CD8-positive, alpha-beta memory T cell (primary cell): ENCODE measurements around the gene CCDC178. TPM values are rescaled to one million over a fixed set of nuclear protein-coding genes. Genes with fewer than 3 reads are reported as not detected.

Experiments
- CTCF ChIA-PET: fragments of 350-600 bp; sonication (Branson Sonifier 250); formaldehyde crosslinking; loops from one replicate; lab custom pipeline; 2021; ENCODE audit warnings: antibody characterized with exemption; lab: Charles Lee
- POLR2A ChIA-PET: fragments of 350-600 bp; sonication (Branson Sonifier 250); formaldehyde crosslinking; loops from one replicate; lab custom pipeline; 2021; ENCODE audit warnings: antibody characterized with exemption; lab: Charles Lee
- DNase-seq, 5 donors: peaks; one replicate each; pipeline versions ENCODE4 v3.0.0 to v3.0.0-alpha.2; 2020 to 2022; ENCODE audit warnings: mixed read lengths in 1 of 5
- H3K27ac ChIP-seq: one replicate; pipeline ENCODE4 v1.7.0; 2013; ENCODE audit warnings: low read depth, mild to moderate bottlenecking, low read length, moderate library complexity
- H3K27me3 ChIP-seq: 2 replicates; pipeline ENCODE4 v1.7.0; 2013; ENCODE audit warnings: low read length, mild to moderate bottlenecking; ENCODE audit not compliant: insufficient read depth, poor library complexity, severe bottlenecking
- H3K36me3 ChIP-seq: 2 replicates; pipeline ENCODE4 v1.7.0; 2013; ENCODE audit warnings: mild to moderate bottlenecking, low read length, moderate library complexity; ENCODE audit not compliant: insufficient read depth
- H3K4me1 ChIP-seq: 2 replicates; pipeline ENCODE4 v1.7.0; 2013; ENCODE audit warnings: mild to moderate bottlenecking, low read length, moderate library complexity; ENCODE audit not compliant: insufficient read depth
- H3K4me3 ChIP-seq: 2 replicates; pipeline ENCODE4 v1.7.0; 2013; ENCODE audit warnings: mild to moderate bottlenecking, low read length
- H3K9me3 ChIP-seq: 2 replicates; pipeline ENCODE4 v1.7.0; 2013; ENCODE audit warnings: mild to moderate bottlenecking, low read length
- H3K27ac Mint-ChIP-seq, 8 donors: one replicate each; pipeline ENCODE4 v1.8.0; 2020 to 2021; ENCODE audit warnings: mixed read lengths in 8 of 8, mild to moderate bottlenecking in 6 of 8, inconsistent platforms in 3 of 8, moderate library complexity in 3 of 8
- H3K27me3 Mint-ChIP-seq, 2 donors: one replicate each; pipeline ENCODE4 v1.8.0; 2020 to 2021; ENCODE audit warnings: mixed read lengths in 2 of 2, mild to moderate bottlenecking in 1 of 2, moderate library complexity in 1 of 2
- H3K36me3 Mint-ChIP-seq, 3 donors: one replicate each; pipeline ENCODE4 v1.8.0; 2020 to 2021; ENCODE audit warnings: mixed read lengths in 3 of 3, inconsistent platforms in 1 of 3, mild to moderate bottlenecking in 1 of 3
- H3K4me1 Mint-ChIP-seq, 3 donors: one replicate each; pipeline ENCODE4 v1.8.0; 2020 to 2021; ENCODE audit warnings: mixed read lengths in 3 of 3, inconsistent platforms in 1 of 3, mild to moderate bottlenecking in 1 of 3
- H3K4me3 Mint-ChIP-seq, 7 donors: one replicate each; pipeline ENCODE4 v1.8.0; 2020 to 2021; ENCODE audit warnings: mixed read lengths in 7 of 7, mild to moderate bottlenecking in 6 of 7, moderate library complexity in 4 of 7, inconsistent platforms in 2 of 7
- H3K9me3 Mint-ChIP-seq, 5 donors: one replicate each; pipeline ENCODE4 v1.8.0; 2020 to 2022; ENCODE audit warnings: mixed read lengths in 5 of 5, mild to moderate bottlenecking in 3 of 5, moderate library complexity in 2 of 5, inconsistent platforms in 1 of 5
- polyA plus RNA-seq: library from polyadenylated mRNA; unstranded; fragments of 300-500 nt; fragmentation: Illumina TruSeq; gene quantifications from one replicate; pipeline ENCODE4 v1.2.3, GENCODE V29; 2021
- total RNA-seq, 2 experiments: library from RNA; stranded (reverse); gene quantifications; one replicate each; pipeline ENCODE4 v1.2.3, GENCODE V29; 2021

The CCDC178 gene
- total and polyA plus RNA-seq, 3 experiments from 2014 or later = not detected

DNA sequence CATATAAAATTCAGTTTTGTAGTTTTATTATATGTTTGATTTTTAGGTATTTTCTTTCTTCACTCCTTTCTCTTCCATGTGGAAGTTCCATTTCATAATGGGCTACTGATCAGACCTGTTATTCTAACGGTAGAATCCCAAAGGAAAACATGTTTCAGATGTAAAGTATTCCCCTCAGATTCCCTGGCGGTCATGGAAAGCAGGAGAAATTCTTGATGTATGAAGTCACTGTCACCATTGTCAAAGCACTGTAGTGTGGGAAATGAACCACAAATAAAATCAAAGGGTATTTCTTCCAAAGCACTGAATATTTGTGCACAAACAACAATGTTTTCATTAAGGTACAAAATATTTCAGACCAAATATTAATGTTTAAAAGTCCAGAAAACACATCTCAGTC is 430.4 kb downstream of the CCDC178 start:
- peaks cover 0 to 1% of the 10 kb centered on the region in 2 donors for H3K27me3 Mint-ChIP-seq
- Histone ChIP-seq H3K4me3 (no peak overlapping the region), H3K36me3 (no peaks in the 10 kb centered on the region), H3K27ac (no peak overlapping the region), H3K9me3 (no peaks in the 10 kb centered on the region), H3K4me1 (no peaks in the 10 kb centered on the region), H3K27me3 (no peaks in the 10 kb centered on the region)
- peaks cover 0 to 21% (median 10%) of the 10 kb centered on the region in 5 donors for H3K9me3 Mint-ChIP-seq
- no peak overlapping the region for H3K27ac Mint-ChIP-seq
- H3K4me3 Mint-ChIP-seq = no peak overlapping the region
- CTCF ChIA-PET = no interaction called here
- no peaks in the 10 kb centered on the region for H3K36me3 Mint-ChIP-seq
- no peaks in the 10 kb centered on the region for H3K4me1 Mint-ChIP-seq
- POLR2A ChIA-PET = no interaction called here
- no peak for DNase-seq

DNA sequence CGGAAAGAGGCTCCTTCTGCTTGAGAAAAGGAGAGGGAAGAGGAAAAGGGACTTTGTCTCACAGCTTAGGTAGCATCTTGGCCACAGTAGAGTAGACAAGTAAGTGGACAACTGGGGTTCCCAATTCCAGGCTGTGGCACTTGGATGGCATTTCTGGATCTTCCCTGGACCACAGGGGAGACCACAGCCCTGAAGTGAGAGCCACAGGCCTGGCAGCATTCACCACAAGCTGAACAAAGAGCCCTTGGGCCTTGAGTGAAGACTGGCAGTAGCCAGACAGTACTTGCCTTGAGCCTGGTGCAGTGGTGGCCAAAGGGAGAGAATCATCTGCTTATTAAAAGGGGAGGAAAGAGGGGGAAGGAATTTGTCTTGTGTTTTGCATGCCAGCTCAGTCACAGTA is 441.6 kb downstream of the CCDC178 start:
- CTCF ChIA-PET = no interaction called here
- Histone ChIP-seq H3K27ac (no peak overlapping the region), H3K36me3 (no peaks in the 10 kb centered on the region), H3K27me3 (no peaks in the 10 kb centered on the region), H3K4me1 (no peaks in the 10 kb centered on the region), H3K4me3 (no peak overlapping the region), H3K9me3 (no peaks in the 10 kb centered on the region)
- Mint-ChIP-seq H3K4me3 (no peak overlapping the region), H3K36me3 (no peaks in the 10 kb centered on the region), H3K27me3 (no peaks in the 10 kb centered on the region), H3K9me3 (peaks cover 8 to 27% (median 13%) of the 10 kb centered on the region in 5 donors), H3K27ac (no peak overlapping the region), H3K4me1 (no peaks in the 10 kb centered on the region)
- POLR2A ChIA-PET = no interaction called here
- DNase-seq = no peak

- H3K4me1 Mint-ChIP-seq = no peaks in the 10 kb centered on the region
- POLR2A ChIA-PET = no interaction called here
Observed at GRCh38 chr18:32998285-32998684, 442.2 kb downstream of the CCDC178 start.

DNA sequence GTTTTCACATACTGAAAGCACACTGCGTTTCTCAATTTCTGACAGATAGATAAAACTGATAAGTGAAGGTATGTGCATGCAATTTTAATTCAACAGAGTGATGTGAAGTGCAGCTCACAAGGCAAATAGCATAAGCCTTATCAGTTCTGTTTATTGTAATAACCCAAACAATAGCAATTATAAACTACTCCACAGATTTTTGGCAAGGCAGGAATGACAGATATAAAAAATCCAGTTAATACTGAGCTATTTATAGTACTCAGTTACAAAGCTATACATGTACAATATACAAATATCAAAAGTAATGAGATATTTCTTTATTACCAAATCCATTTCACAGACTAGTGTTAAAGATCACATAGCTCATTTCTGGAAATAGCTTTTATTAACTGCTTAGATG is 456.8 kb downstream of the CCDC178 start:
- Histone ChIP-seq H3K27ac (no peak overlapping the region), H3K4me1 (no peaks in the 10 kb centered on the region), H3K36me3 (no peaks in the 10 kb centered on the region), H3K9me3 (no peaks in the 10 kb centered on the region), H3K27me3 (no peaks in the 10 kb centered on the region), H3K4me3 (no peak overlapping the region)
- Mint-ChIP-seq H3K4me3 (no peak overlapping the region), H3K4me1 (no peaks in the 10 kb centered on the region), H3K27me3 (no peaks in the 10 kb centered on the region), H3K27ac (no peak overlapping the region), H3K9me3 (peaks cover 0 to 7% (median 3%) of the 10 kb centered on the region in 5 donors), H3K36me3 (no peaks in the 10 kb centered on the region)
- ChIA-PET POLR2A (no interaction called here), CTCF (no interaction called here)
- no peak for DNase-seq

More at GRCh38 chr18:32998285-32998684, 442.2 kb downstream of the CCDC178 start:
- CTCF ChIA-PET = no interaction called here
- H3K27ac ChIP-seq = no peak overlapping the region
- H3K36me3 ChIP-seq = no peaks in the 10 kb centered on the region
- H3K27me3 ChIP-seq = no peaks in the 10 kb centered on the region
- Mint-ChIP-seq H3K27ac (no peak overlapping the region), H3K9me3 (peaks cover 10 to 25% (median 12%) of the 10 kb centered on the region in 5 donors), H3K27me3 (no peaks in the 10 kb centered on the region), H3K36me3 (no peaks in the 10 kb centered on the region), H3K4me3 (no peak overlapping the region)
- H3K9me3 ChIP-seq = no peaks in the 10 kb centered on the region
- no peaks in the 10 kb centered on the region for H3K4me1 ChIP-seq
- no peak overlapping the region for H3K4me3 ChIP-seq
- DNase-seq = no peak

DNA sequence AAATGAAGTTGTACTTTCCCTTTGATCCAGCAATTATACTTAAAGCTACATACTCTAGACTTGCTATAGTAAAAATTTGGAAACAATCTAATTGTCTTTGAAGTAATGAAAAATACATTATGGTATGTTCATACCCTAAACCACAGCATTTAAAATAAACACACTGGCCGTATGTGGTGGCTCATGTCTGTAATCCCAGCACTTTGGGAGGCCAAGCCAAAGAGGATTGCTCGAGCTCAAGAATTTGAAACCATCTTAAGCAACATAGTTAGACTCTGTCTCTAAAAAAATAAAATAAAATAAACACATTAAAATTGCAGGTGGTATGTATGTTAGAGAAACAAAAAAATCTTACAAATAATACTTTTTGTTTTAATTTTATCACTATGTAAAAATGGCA is 459.6 kb downstream of the CCDC178 start:
- no peak overlapping the region for H3K27ac Mint-ChIP-seq

DNA sequence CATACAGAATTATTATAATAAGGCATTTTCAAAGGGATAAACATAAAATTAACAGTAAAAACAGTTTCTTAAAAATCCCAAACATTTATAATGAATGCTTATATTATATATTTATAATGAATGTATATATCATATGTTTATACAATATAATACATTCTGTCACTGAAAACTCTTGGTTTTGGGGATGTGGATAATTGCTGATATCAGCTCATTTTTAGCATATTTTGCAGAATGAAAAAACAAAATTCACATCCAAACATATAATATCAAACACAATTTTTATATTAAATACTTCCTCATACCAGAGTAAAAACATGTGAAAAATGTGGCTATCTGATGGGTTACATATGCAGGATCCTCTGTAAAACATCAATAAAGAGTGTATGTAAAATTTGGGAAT is 465.0 kb downstream of the CCDC178 start:
- Mint-ChIP-seq H3K4me1 (no peaks in the 10 kb centered on the region), H3K27me3 (no peaks in the 10 kb centered on the region), H3K4me3 (no peak overlapping the region), H3K36me3 (no peaks in the 10 kb centered on the region), H3K9me3 (peaks cover 4 to 11% (median 6%) of the 10 kb centered on the region in 5 donors), H3K27ac (no peak overlapping the region)
- Histone ChIP-seq H3K27me3 (no peaks in the 10 kb centered on the region), H3K9me3 (no peaks in the 10 kb centered on the region), H3K4me1 (no peaks in the 10 kb centered on the region), H3K4me3 (no peak overlapping the region), H3K36me3 (no peaks in the 10 kb centered on the region), H3K27ac (no peak overlapping the region)
- CTCF ChIA-PET = no interaction called here
- no peak for DNase-seq
- POLR2A ChIA-PET = no interaction called here

More for the DNA sequence above, 459.6 kb downstream of the CCDC178 start:
- ChIA-PET POLR2A (no interaction called here), CTCF (interaction anchor here (1.1 kb wide), 1 partner anchor 13 kb away, joined by 4 read pairs; no protein-coding TSS in a partner anchor)
- Histone ChIP-seq H3K9me3 (no peaks in the 10 kb centered on the region), H3K27ac (no peak overlapping the region), H3K4me3 (no peak overlapping the region), H3K27me3 (no peaks in the 10 kb centered on the region), H3K4me1 (no peaks in the 10 kb centered on the region), H3K36me3 (no peaks in the 10 kb centered on the region)
- Mint-ChIP-seq H3K4me3 (no peak overlapping the region), H3K9me3 (peaks cover 0 to 6% (median 3%) of the 10 kb centered on the region in 5 donors), H3K4me1 (no peaks in the 10 kb centered on the region), H3K36me3 (no peaks in the 10 kb centered on the region), H3K27me3 (no peaks in the 10 kb centered on the region)
- no peak for DNase-seq

DNA sequence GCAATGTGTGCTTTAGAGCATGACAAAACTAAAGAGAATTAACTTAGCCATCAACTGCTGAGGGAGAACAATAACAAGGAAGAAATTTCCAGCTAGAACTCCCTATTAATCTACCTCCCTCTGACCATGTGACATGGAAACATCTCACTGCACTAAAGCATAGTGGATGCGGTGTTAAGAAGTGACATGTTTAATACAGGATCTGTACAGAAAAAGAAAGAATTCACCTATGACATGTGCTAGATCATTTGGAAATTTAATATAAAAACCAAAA is 465.4 kb downstream of the CCDC178 start:
- Mint-ChIP-seq H3K4me3 (no peak overlapping the region), H3K4me1 (no peaks in the 10 kb centered on the region), H3K27ac (no peak overlapping the region), H3K9me3 (peaks cover 4 to 10% (median 6%) of the 10 kb centered on the region in 5 donors), H3K36me3 (no peaks in the 10 kb centered on the region), H3K27me3 (no peaks in the 10 kb centered on the region)
- DNase-seq = no peak
- Histone ChIP-seq H3K27me3 (no peaks in the 10 kb centered on the region), H3K4me3 (no peak overlapping the region), H3K4me1 (no peaks in the 10 kb centered on the region), H3K27ac (no peak overlapping the region), H3K36me3 (no peaks in the 10 kb centered on the region), H3K9me3 (no peaks in the 10 kb centered on the region)
- ChIA-PET POLR2A (no interaction called here), CTCF (no interaction called here)

- no peak for DNase-seq
- peaks cover 6 to 10% (median 6%) of the 10 kb centered on the region in 5 donors for H3K9me3 Mint-ChIP-seq
- H3K4me1 Mint-ChIP-seq = no peaks in the 10 kb centered on the region
- H3K9me3 ChIP-seq = no peaks in the 10 kb centered on the region
- no peaks in the 10 kb centered on the region for H3K27me3 ChIP-seq
- no peaks in the 10 kb centered on the region for H3K4me1 ChIP-seq
- no peaks in the 10 kb centered on the region for H3K27me3 Mint-ChIP-seq
- H3K4me3 Mint-ChIP-seq = no peak overlapping the region
- no peak overlapping the region for H3K4me3 ChIP-seq
- POLR2A ChIA-PET = no interaction called here
- H3K27ac ChIP-seq = no peak overlapping the region
- H3K36me3 Mint-ChIP-seq = no peaks in the 10 kb centered on the region
- CTCF ChIA-PET = no interaction called here
- no peaks in the 10 kb centered on the region for H3K36me3 ChIP-seq
- H3K27ac Mint-ChIP-seq = no peak overlapping the region
Observed at GRCh38 chr18:32974421-32975162, 465.9 kb downstream of the CCDC178 start.
